ENCODE results near the gene BROX.
"Not testable (repeated sequence)": the region's sequence is repeated elsewhere in the genome, so short reads cannot be mapped to it uniquely, and the experiment has no call there.

DNA sequence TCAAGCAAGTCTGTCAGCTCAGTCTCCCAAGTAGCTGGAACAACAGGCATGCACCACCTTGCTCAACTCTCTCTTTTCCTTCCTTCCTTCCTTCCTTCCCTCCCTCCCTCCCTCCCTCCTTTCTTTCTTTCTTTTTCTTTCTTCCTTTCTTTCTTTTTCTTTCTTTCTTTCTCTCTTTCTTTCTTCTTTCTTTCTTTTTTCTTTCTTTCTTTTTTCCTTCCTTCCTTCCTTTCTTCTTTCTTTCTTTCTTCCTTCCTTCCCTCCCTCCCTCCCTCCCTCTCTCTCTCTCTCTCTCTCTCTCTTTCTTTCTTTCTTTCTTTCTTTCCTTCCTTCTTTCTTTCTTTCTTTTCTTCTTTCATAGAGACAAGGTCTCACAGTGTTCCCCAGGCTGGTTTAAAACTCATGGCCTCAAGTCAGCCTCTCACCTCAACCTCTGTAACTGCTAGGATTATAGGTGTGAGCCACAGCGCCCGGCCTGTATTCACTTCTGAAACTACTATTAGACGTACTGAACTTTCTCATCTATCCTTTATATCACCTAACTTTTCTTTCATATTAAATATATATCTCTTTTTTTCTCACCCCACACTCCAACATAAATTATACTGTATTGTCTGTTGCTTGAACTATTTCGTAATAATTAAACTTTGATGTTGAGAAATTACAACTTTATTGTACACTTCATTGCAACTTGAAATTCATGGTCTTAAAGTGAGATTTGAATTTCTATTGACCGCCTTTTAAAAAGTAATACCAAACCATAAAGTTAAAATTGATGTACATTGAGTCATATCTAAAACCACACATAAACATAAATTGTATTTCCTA is 29.5 kb downstream of the BROX start:
- not testable (repeated sequence) for TF ChIP-seq FOXA1 (IDR thresholded peaks at IDR 0.05); YY1 (IDR thresholded peaks at IDR 0.05); EGR1 (IDR thresholded peaks at IDR 0.05; ENCODE audit: low read depth in 2 of 2); SP1 (IDR thresholded peaks at IDR 0.05); TAF1 (conservative IDR thresholded peaks at IDR 0.05)
- TF ChIP-seq, protein P1, sequence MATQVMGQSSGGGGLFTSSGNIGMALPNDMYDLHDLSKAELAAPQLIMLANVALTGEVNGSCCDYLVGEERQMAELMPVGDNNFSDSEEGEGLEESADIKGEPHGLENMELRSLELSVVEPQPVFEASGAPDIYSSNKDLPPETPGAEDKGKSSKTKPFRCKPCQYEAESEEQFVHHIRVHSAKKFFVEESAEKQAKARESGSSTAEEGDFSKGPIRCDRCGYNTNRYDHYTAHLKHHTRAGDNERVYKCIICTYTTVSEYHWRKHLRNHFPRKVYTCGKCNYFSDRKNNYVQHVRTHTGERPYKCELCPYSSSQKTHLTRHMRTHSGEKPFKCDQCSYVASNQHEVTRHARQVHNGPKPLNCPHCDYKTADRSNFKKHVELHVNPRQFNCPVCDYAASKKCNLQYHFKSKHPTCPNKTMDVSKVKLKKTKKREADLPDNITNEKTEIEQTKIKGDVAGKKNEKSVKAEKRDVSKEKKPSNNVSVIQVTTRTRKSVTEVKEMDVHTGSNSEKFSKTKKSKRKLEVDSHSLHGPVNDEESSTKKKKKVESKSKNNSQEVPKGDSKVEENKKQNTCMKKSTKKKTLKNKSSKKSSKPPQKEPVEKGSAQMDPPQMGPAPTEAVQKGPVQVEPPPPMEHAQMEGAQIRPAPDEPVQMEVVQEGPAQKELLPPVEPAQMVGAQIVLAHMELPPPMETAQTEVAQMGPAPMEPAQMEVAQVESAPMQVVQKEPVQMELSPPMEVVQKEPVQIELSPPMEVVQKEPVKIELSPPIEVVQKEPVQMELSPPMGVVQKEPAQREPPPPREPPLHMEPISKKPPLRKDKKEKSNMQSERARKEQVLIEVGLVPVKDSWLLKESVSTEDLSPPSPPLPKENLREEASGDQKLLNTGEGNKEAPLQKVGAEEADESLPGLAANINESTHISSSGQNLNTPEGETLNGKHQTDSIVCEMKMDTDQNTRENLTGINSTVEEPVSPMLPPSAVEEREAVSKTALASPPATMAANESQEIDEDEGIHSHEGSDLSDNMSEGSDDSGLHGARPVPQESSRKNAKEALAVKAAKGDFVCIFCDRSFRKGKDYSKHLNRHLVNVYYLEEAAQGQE (IDR thresholded peaks at IDR 0.05), result not testable (repeated sequence)
- TF ChIP-seq, protein P2, sequence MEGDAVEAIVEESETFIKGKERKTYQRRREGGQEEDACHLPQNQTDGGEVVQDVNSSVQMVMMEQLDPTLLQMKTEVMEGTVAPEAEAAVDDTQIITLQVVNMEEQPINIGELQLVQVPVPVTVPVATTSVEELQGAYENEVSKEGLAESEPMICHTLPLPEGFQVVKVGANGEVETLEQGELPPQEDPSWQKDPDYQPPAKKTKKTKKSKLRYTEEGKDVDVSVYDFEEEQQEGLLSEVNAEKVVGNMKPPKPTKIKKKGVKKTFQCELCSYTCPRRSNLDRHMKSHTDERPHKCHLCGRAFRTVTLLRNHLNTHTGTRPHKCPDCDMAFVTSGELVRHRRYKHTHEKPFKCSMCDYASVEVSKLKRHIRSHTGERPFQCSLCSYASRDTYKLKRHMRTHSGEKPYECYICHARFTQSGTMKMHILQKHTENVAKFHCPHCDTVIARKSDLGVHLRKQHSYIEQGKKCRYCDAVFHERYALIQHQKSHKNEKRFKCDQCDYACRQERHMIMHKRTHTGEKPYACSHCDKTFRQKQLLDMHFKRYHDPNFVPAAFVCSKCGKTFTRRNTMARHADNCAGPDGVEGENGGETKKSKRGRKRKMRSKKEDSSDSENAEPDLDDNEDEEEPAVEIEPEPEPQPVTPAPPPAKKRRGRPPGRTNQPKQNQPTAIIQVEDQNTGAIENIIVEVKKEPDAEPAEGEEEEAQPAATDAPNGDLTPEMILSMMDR (IDR thresholded peaks at IDR 0.05; ENCODE audit: low read depth, low read length, missing input control), result not testable (repeated sequence)
- TF ChIP-seq, protein P3, sequence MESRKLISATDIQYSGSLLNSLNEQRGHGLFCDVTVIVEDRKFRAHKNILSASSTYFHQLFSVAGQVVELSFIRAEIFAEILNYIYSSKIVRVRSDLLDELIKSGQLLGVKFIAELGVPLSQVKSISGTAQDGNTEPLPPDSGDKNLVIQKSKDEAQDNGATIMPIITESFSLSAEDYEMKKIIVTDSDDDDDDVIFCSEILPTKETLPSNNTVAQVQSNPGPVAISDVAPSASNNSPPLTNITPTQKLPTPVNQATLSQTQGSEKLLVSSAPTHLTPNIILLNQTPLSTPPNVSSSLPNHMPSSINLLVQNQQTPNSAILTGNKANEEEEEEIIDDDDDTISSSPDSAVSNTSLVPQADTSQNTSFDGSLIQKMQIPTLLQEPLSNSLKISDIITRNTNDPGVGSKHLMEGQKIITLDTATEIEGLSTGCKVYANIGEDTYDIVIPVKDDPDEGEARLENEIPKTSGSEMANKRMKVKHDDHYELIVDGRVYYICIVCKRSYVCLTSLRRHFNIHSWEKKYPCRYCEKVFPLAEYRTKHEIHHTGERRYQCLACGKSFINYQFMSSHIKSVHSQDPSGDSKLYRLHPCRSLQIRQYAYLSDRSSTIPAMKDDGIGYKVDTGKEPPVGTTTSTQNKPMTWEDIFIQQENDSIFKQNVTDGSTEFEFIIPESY (IDR thresholded peaks at IDR 0.05), result not testable (repeated sequence)
